Breast epithelium (tissue), 4 donors: Measurements from ENCODE around the gene NEURL1. TPM values are rescaled to one million over a fixed set of nuclear protein-coding genes. Genes with fewer than 3 reads are reported as not detected.

ENCODE experiments used
- DNase-seq, 2 donors: peaks; one replicate each; pipeline ENCODE4 v3.0.0-alpha.2; 2019; ENCODE audit warnings: low spot score in 2 of 2
- H3K27ac ChIP-seq, 2 donors: fragments of 200-600 bp; sonication (generic) in 1 of 2; one replicate each; pipeline ENCODE4 v1.5.1; 2016 to 2019; ENCODE audit warnings: mild to moderate bottlenecking in 1 of 2
- H3K27me3 ChIP-seq, 2 donors: fragments of 200-600 bp; sonication (generic) in 1 of 2; one replicate each; pipeline versions ENCODE4 v1.5.1 to v1.6.0; 2017 to 2019; ENCODE audit warnings: control low read depth in 1 of 2, mild to moderate bottlenecking in 1 of 2
- H3K36me3 ChIP-seq: fragments of 200-600 bp; one replicate; pipeline ENCODE4 v1.5.1; 2019
- H3K4me1 ChIP-seq, 2 donors: fragments of 200-600 bp; sonication (generic); one replicate each; pipeline ENCODE4 v1.5.1; 2016 to 2019; ENCODE audit warnings: control low read depth in 1 of 2
- H3K4me3 ChIP-seq, 3 donors: fragments of 200-600 bp; sonication (generic); 1 replicate in 2 of 3; 2 replicates in 1 of 3; pipeline ENCODE4 v1.5.1; 2016 to 2019; ENCODE audit warnings: mild to moderate bottlenecking in 3 of 3, moderate library complexity in 2 of 3
- H3K9me3 ChIP-seq, 2 donors: fragments of 200-600 bp; sonication (generic) in 1 of 2; one replicate each; pipeline ENCODE4 v1.5.1; 2016 to 2019; ENCODE audit warnings: control low read depth in 1 of 2
- POLR2A ChIP-seq: fragments of 450-650 bp; IDR thresholded peaks from one replicate; pipeline ENCODE4 v1.6.1; 2016; ENCODE audit warnings: antibody characterized with exemption, mild to moderate bottlenecking, moderate library complexity
- POLR2AphosphoS5 ChIP-seq, 3 donors: sonication (generic); formaldehyde crosslinking; IDR thresholded peaks; one replicate each; pipeline ENCODE4 v1.6.1; 2017; ENCODE audit warnings: antibody characterized with exemption in 3 of 3
- intact Hi-C: fragments of 100-400 bp; cut with DNase I; formaldehyde crosslinking; loops from one replicate; pipeline ENCODE4 v1.15.1; 2023; ENCODE audit warnings: low total_unique reads
- total RNA-seq, 3 donors: library from RNA; depleted of rRNA; stranded (reverse); fragments of >200 nt; gene quantifications; one replicate each; pipeline ENCODE4 v1.1.0, GENCODE V29; 2016
- TF ChIP-seq, protein P1 (sequence below), 3 donors: fragments of 450-650 bp; IDR thresholded peaks; one replicate each; pipeline ENCODE4 v1.5.1; 2016 to 2017; ENCODE audit warnings: antibody characterized with exemption in 3 of 3, mild to moderate bottlenecking in 3 of 3, moderate library complexity in 3 of 3

Gene NEURL1
- total RNA-seq, 3 donors from 2014 or later = 0.16 to 1.5 (median 0.33) TPM

DNA sequence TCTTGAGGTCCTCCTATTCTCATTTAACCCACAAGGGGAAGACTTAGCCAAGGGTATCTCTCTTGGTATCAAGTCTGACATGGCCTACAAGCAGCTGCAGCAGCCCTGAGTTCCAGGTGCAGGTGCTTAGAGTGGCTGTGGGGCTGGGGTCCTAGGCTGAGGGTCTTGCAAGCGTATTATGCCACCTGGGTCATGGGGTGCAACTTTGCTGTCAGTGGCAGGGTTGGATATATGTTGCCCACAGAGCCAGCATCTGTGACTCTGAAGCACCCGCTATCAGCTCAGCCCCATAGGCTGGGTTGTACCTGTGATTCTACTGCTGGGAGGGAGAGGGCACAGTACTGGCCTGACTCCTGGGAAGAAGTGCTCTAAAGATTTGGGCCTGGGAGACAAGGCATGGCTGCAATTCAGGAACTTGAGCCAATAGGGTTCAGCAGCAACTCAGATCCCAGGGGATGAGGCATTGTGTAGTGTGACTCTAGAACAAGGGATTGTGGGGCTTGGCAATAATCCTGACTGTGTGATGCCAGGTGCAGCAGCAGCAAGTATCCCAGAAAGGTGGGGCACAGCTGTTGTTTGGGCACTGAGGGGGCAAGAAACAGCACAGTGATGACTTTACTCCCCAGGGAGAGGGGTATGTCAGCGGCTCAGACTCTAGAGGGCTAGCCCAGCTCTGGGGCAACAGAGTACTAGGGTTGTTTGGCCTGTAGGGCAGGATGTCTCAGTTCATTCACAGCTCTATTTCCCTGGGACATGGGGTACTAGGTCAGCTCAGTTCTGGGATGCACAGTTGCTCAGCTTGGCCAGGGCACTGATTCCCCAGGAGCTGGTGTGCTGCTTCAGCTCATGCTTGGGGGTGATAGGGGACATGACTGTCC lies 41.4 kb downstream of the NEURL1 start:
- peak in 1 of 2 donors; percentile 14 for DNase-seq
- Histone ChIP-seq H3K27ac (no peak overlapping the region), H3K27me3 (no peaks in the 10 kb centered on the region), H3K9me3 (peaks cover 0 to 5% of the 10 kb centered on the region in 2 donors), H3K4me1 (no peaks in the 10 kb centered on the region), H3K4me3 (no peak overlapping the region), H3K36me3 (no peaks in the 10 kb centered on the region)
- TF ChIP-seq POLR2AphosphoS5 (IDR thresholded peaks at IDR 0.05) = no peak
- TF ChIP-seq POLR2A = no peak
- TF ChIP-seq, protein P1, sequence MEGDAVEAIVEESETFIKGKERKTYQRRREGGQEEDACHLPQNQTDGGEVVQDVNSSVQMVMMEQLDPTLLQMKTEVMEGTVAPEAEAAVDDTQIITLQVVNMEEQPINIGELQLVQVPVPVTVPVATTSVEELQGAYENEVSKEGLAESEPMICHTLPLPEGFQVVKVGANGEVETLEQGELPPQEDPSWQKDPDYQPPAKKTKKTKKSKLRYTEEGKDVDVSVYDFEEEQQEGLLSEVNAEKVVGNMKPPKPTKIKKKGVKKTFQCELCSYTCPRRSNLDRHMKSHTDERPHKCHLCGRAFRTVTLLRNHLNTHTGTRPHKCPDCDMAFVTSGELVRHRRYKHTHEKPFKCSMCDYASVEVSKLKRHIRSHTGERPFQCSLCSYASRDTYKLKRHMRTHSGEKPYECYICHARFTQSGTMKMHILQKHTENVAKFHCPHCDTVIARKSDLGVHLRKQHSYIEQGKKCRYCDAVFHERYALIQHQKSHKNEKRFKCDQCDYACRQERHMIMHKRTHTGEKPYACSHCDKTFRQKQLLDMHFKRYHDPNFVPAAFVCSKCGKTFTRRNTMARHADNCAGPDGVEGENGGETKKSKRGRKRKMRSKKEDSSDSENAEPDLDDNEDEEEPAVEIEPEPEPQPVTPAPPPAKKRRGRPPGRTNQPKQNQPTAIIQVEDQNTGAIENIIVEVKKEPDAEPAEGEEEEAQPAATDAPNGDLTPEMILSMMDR (IDR thresholded peaks at IDR 0.05) = no peak
- intact Hi-C loops = no loop called here

DNA sequence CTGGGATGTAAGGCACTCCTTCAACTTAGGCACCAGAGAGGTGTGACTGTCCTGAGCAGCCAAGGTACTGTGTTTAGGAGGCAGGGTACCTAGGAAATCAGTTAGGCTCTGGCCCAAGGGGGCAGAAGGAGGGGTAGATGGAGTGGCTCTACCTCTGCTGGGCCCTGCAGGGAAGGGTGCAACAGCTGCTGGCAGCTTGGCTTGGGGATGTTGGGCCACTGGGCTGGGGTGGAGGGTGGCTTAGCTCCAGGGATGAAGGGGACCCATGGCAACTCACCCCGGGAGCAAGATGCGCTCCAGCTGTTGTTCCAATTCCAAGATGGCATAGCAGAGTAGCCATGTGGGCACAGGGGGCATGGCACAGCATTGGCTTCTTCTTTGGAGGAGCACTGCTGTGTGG lies 42.1 kb downstream of the NEURL1 start:
- Histone ChIP-seq H3K27me3 (no peaks in the 10 kb centered on the region), H3K27ac (no peak overlapping the region), H3K4me3 (no peak overlapping the region), H3K36me3 (no peaks in the 10 kb centered on the region), H3K9me3 (peaks cover 0 to 5% of the 10 kb centered on the region in 2 donors), H3K4me1 (no peaks in the 10 kb centered on the region)
- peak in 1 of 2 donors; percentile 20 for DNase-seq
- intact Hi-C loops = no loop called here
- TF ChIP-seq POLR2AphosphoS5 (IDR thresholded peaks at IDR 0.05) (no peak), POLR2A (no peak)
- TF ChIP-seq, protein P1 (IDR thresholded peaks at IDR 0.05) = no peak

DNA sequence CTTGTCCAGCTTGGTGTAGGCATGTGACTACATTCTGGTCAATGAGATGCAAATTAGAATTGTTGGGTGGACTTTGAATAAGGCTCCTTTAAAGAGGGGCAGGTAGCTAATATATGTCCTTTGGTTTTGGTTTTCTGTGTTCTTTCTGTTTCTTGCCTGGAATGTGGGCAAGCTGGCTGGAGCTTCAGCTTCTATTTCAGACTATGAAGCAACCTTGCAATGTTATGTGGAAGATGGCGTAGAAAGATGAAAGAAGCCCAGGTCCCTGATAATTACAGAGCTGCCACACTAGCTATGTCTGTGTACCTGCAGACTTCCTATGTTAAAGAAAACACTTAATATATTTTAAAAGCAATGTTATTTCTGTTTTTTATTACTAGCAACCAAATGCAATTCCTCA lies 46.2 kb downstream of the NEURL1 start:
- peaks cover 0 to 8% of the 10 kb centered on the region in 2 donors for H3K4me1 ChIP-seq
- DNase-seq = no peak
- H3K4me3 ChIP-seq = no peak overlapping the region
- H3K27ac ChIP-seq = no peak overlapping the region
- no peaks in the 10 kb centered on the region for H3K36me3 ChIP-seq
- TF ChIP-seq POLR2A (no peak), POLR2AphosphoS5 (IDR thresholded peaks at IDR 0.05) (no peak)
- TF ChIP-seq, protein P1 (IDR thresholded peaks at IDR 0.05) = no peak
- intact Hi-C loops = no loop called here
- no peaks in the 10 kb centered on the region for H3K9me3 ChIP-seq
- no peaks in the 10 kb centered on the region for H3K27me3 ChIP-seq

DNA sequence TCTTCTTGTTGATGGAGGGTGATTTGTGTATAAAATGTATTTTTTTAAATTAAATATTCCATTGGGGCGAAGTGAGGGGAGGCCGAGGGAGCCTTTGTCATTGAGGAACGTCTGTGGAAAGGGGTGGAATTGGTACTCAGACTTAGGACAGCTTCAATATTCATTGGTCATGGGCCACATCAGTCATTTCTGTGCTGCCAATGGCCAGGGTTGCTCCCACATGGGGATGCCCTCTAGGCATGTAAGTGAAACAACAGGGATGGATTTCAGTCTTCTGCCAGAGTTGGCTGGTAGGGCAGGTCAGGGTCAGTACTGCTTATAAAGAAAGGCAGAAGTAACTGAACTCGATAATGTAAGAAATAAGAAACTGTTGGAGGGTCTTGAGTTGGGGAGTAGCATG lies 47.2 kb downstream of the NEURL1 start:
- no peak for TF ChIP-seq POLR2AphosphoS5 (IDR thresholded peaks at IDR 0.05)
- TF ChIP-seq POLR2A = no peak
- TF ChIP-seq, protein P1 (IDR thresholded peaks at IDR 0.05) = no peak
- H3K4me3 ChIP-seq = no peak overlapping the region
- DNase-seq = no peak
- intact Hi-C loops = no loop called here
- no peak overlapping the region for H3K27ac ChIP-seq
- no peaks in the 10 kb centered on the region for H3K36me3 ChIP-seq
- H3K4me1 ChIP-seq = peaks cover 0 to 8% of the 10 kb centered on the region in 2 donors
- no peaks in the 10 kb centered on the region for H3K27me3 ChIP-seq
- no peaks in the 10 kb centered on the region for H3K9me3 ChIP-seq

DNA sequence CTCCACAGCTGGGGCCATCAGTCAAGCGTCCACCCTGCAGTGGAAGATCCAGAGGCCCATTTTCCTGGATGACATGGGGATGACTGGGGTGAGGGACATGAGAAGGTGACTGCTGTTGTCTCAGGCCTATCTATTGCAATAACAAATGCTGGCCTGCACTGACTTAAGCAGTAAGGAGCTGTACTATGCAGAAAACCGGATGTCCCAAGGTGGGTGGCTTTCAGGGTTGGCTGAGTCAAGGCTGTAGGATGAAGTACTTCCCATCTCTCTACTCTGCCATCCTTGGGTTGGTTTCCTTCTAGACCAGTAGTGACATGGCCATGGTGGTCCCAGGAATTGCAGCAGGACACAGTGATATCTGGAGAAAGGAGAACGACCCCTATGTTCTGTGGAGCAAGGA lies 48.1 kb downstream of the NEURL1 start:
- DNase-seq = no peak
- no peak overlapping the region for H3K27ac ChIP-seq
- H3K9me3 ChIP-seq = no peaks in the 10 kb centered on the region
- no peak overlapping the region for H3K4me3 ChIP-seq
- H3K4me1 ChIP-seq = peaks cover 0 to 8% of the 10 kb centered on the region in 2 donors
- no peaks in the 10 kb centered on the region for H3K36me3 ChIP-seq
- intact Hi-C loops = no loop called here
- H3K27me3 ChIP-seq = no peaks in the 10 kb centered on the region
- TF ChIP-seq, protein P1 (IDR thresholded peaks at IDR 0.05) = no peak
- TF ChIP-seq POLR2AphosphoS5 (IDR thresholded peaks at IDR 0.05) = no peak
- TF ChIP-seq POLR2A = no peak
